Heart left ventricle (tissue), 16 donors: ENCODE results near the gene FAM20C. TPM values are rescaled to one million over a fixed set of nuclear protein-coding genes. Genes with fewer than 3 reads are reported as not detected.
"Not testable (repeated sequence)": the region's sequence is repeated elsewhere in the genome, so short reads cannot be mapped to it uniquely, and the experiment has no call there.

Experiments
- ATAC-seq, 4 donors: fragments of 200-7000 bp; cut with Tn5 transposase; one replicate each; pipeline ENCODE4 v1.9.1; 2020 to 2022; ENCODE audit warnings: moderate library complexity in 4 of 4, mild to moderate bottlenecking in 3 of 4, moderate number of reproducible peaks in 1 of 4
- DNase-seq, 5 donors: peaks; one replicate each; pipeline ENCODE4 v3.0.0-alpha.2; 2020
- H3K27ac ChIP-seq, 12 donors: fragments of 200-600 bp; sonication (generic) in 4 of 12; one replicate each; pipeline versions ENCODE4 v1.5.0 to v1.8.0; 2016 to 2022; ENCODE audit warnings: mild to moderate bottlenecking in 2 of 12
- H3K27me3 ChIP-seq, 9 donors: fragments of 200-600 bp; sonication (generic) in 2 of 9; one replicate each; pipeline versions ENCODE4 v1.5.1 to v1.8.0; 2016 to 2022; ENCODE audit warnings: mild to moderate bottlenecking in 3 of 9
- H3K36me3 ChIP-seq, 9 donors: fragments of 200-600 bp; sonication (generic) in 2 of 9; one replicate each; pipeline versions ENCODE4 v1.5.0 to v1.8.0; 2018 to 2022; ENCODE audit warnings: mild to moderate bottlenecking in 2 of 9
- H3K4me1 ChIP-seq, 12 donors: fragments of 200-600 bp; sonication (generic) in 4 of 12; one replicate each; pipeline versions ENCODE4 v1.5.0 to v1.8.0; 2016 to 2022; ENCODE audit warnings: mild to moderate bottlenecking in 3 of 12
- H3K4me3 ChIP-seq, 12 donors: fragments of 200-600 bp; sonication (generic) in 4 of 12; one replicate each; pipeline versions ENCODE4 v1.5.0 to v1.8.0; 2017 to 2022; ENCODE audit warnings: mild to moderate bottlenecking in 9 of 12, moderate library complexity in 4 of 12
- H3K9me3 ChIP-seq, 12 donors: fragments of 200-600 bp; sonication (generic) in 4 of 12; one replicate each; pipeline versions ENCODE4 v1.5.0 to v1.8.0; 2016 to 2022; ENCODE audit warnings: mild to moderate bottlenecking in 1 of 12
- CTCF ChIP-seq, 12 donors: fragments of 200-600 bp; sonication (generic) in 4 of 12; IDR thresholded peaks; one replicate each; pipeline versions ENCODE4 v1.5.0 to v1.8.0; 2018 to 2022; ENCODE audit warnings: antibody characterized with exemption in 12 of 12, mild to moderate bottlenecking in 5 of 12
- POLR2A ChIP-seq, 2 donors: fragments of 450-650 bp; IDR thresholded peaks; one replicate each; pipeline ENCODE4 v1.6.1; 2017; ENCODE audit warnings: antibody characterized with exemption in 2 of 2, mild to moderate bottlenecking in 2 of 2, moderate library complexity in 2 of 2
- WGBS, 4 donors: extraction: QIAGEN DNeasy Blood & Tissue Kit in 2 of 4; methylation state at CpG; one replicate each; pipeline versions ENCODE4 v1.1.5 to v1.1.7; 2013 to 2018; 5-methylcytosine and 5-hydroxymethylcytosine counted together
- intact Hi-C, 10 donors: fragments of 100-400 bp; cut with DNase I; formaldehyde crosslinking; loops; one replicate each; pipeline versions ENCODE4 v1.11.1 to v1.14.2; 2022
- polyA plus RNA-seq, 2 donors: library from polyadenylated mRNA; stranded (reverse); fragments of 200-250 nt; gene quantifications; one replicate each; pipeline ENCODE4 v1.2.3, GENCODE V29; 2013
- total RNA-seq, 9 donors: library from RNA; depleted of rRNA in 2 of 9; stranded (reverse); fragments of >200 nt in 2 of 9; fragmentation: NEBNext Ultra II Directional in 3 of 9; extraction: Animal tissue kit (Norgen Biotek cat#: 25700) in 3 of 9; gene quantifications; one replicate each; pipeline versions ENCODE4 v1.1.0 to v1.2.4, GENCODE V29; 2016 to 2023
- donor health status: ischemic (EF 13 %, LVEDD 7.1; RV severe dilation, severe dysfunction).
- donor health status: healthy with polysubstance abuse.
- donor health status: DM: no; HTN: yes; CAD: no.
- donor health status: DM: no; HTN: no; CAD: no.
- donor health status: ischemic (EF 25% LVEDD 6.9; RV normal size, moderate dysfunction).
- donor health status: ischemic (EF 25% LVEDD 5.7; RV mildly dilated, moderate dysfunction).
- donor health status: healthy.
- donor health status: DM: yes; HTN: yes; CAD: no.
- donor health status: ischemic (EF 35%, LVEDD 5.7; RV mildly dilated, moderate dysfunction).
- donor health status: nonischemic (EF 11% LVEDD 7.7; RV severe dilation, severe dysfunction).
- donor health status: DM: yes; HTN: yes; CAD: no.
- donor health status: PGD.
- donor health status: ischemic (EF 29% LVEDD 5.4; RV normal size, mild dysfunction).
- donor health status: nonischemic (EF 23%, LVEDD 6.1; RV moderate dilation, normal function).

FAM20C gene
- total and polyA plus RNA-seq, 11 donors = 11.1 to 52.0 (median 21.0) TPM

- WGBS, 4 donors = 73 to 80% (median 75%) methylated on average over 13 to 35 of the region's 37 CpGs
These were observed 71.3 kb downstream of the FAM20C start for GRCh38 chr7:263483-264351.

DNA sequence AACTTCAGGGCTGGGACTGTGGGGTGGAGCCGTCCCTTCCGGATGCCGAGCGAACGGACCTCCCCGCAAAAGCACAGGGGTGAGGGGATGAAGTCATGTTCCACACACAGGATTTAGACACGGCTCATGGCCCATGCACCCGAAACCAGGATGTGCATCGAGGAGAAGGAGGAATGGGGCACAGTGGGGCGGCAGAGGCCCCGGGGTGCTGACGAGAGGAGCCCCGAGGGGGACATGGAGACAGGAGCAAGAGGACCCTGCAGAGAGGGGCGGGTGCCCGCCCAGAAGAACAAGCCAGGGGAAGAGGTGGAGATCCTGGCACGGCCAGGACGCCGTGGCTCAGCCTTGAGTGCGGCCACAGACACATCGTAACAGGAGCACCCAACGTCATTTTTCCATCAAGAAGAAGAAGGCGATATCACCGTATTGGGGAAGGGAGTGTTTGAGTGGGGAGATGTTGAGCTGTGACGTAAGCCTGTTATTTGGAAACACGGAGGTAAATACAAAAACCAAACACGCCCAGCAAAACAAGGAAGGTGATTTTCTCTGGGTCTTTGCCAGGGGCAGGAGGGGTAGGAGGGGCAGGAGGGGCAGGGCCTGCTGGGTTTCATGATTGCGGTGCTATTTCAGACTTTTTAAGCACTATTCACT is 72.3 kb downstream of the FAM20C start:
- Histone ChIP-seq H3K36me3 (peaks cover 0 to 21% (median 16%) of the 10 kb centered on the region in 9 donors), H3K4me3 (no peak overlapping the region), H3K4me1 (no peaks in the 10 kb centered on the region), H3K27ac (no peak overlapping the region), H3K9me3 (peaks cover 0 to 7% (median 0%) of the 10 kb centered on the region in 12 donors), H3K27me3 (no peaks in the 10 kb centered on the region)
- intact Hi-C loops = no loop called here
- 64 to 77% (median 75%) methylated on average over 27 of the region's 27 CpGs for WGBS, 4 donors
- ATAC-seq (peak in 1 of 4 donors; percentile 45), DNase-seq (peak in 3 of 5 donors; percentile 10 to 52 (median 26))
- no peak for TF ChIP-seq POLR2A (IDR thresholded peaks at IDR 0.05)
- no peak for TF ChIP-seq CTCF (IDR thresholded peaks at IDR 0.05)

More at GRCh38 chr7:263483-264351, 71.3 kb downstream of the FAM20C start:
- H3K4me3 ChIP-seq, H3K27ac ChIP-seq, ATAC-seq, H3K4me1 ChIP-seq, intact Hi-C loops, H3K27me3 ChIP-seq, H3K9me3 ChIP-seq: not testable (repeated sequence)
- TF ChIP-seq CTCF (IDR thresholded peaks at IDR 0.05) = peak in 9 of 12 donors; percentile 7 to 56 (median 34)
- peak in 3 of 5 donors; percentile 15 to 39 (median 28) for DNase-seq
- H3K36me3 ChIP-seq = peaks cover 0 to 30% (median 21%) of the 10 kb centered on the region in 9 donors

GRCh38 chr7:265192-265997 is 73.0 kb downstream of the FAM20C start:
- Histone ChIP-seq H3K36me3 (peaks cover 0 to 14% (median 8%) of the 10 kb centered on the region in 9 donors), H3K27me3 (no peaks in the 10 kb centered on the region), H3K27ac (no peak overlapping the region), H3K4me1 (no peaks in the 10 kb centered on the region), H3K9me3 (peaks cover 0 to 7% (median 0%) of the 10 kb centered on the region in 12 donors), H3K4me3 (no peak overlapping the region)
- WGBS, 4 donors = 70 to 80% (median 74%) methylated on average over 25 of the region's 25 CpGs
- intact Hi-C loops = no loop called here
- ATAC-seq = no peak
- DNase-seq = peak in 3 of 5 donors; percentile 17 to 48 (median 18)
- TF ChIP-seq POLR2A (IDR thresholded peaks at IDR 0.05) (no peak), CTCF (IDR thresholded peaks at IDR 0.05) (no peak)
